HG02870 (cell line): Measurements from ENCODE around the gene OSCAR.

Source experiments
- ATAC-seq: cut with Tn5 transposase; IDR thresholded peaks from one replicate; pipeline ENCODE4 v1.9.1; 2021; ENCODE audit warnings: mild to moderate bottlenecking, moderate library complexity; ENCODE audit not compliant: unreplicated experiment

OSCAR gene

DNA sequence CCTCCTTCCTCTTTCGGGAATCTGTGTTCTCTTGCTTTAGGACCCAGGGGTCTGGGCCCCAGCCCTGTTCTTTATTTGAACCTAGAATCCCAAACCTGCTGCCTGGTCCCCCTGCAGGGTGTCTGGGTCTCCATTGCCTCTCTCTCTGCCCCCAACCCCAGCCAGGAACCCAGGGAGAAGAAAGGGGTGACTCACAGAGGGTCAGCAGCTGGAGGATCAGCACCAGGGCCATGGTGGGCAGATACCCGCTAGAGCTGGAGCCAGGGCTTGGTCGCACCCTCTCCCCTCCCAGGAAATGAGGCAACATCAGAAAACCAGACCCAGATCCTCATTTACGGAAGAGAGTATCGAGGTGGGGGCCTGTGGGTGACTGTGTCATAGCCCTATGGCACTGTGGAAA, at the start of gene OSCAR:
Gene OSCAR (minus strand): TSS at position 243 of the 400 bp plus-strand sequence. CDS start 11 bp downstream, at position 232.
- ATAC-seq = no peak

DNA sequence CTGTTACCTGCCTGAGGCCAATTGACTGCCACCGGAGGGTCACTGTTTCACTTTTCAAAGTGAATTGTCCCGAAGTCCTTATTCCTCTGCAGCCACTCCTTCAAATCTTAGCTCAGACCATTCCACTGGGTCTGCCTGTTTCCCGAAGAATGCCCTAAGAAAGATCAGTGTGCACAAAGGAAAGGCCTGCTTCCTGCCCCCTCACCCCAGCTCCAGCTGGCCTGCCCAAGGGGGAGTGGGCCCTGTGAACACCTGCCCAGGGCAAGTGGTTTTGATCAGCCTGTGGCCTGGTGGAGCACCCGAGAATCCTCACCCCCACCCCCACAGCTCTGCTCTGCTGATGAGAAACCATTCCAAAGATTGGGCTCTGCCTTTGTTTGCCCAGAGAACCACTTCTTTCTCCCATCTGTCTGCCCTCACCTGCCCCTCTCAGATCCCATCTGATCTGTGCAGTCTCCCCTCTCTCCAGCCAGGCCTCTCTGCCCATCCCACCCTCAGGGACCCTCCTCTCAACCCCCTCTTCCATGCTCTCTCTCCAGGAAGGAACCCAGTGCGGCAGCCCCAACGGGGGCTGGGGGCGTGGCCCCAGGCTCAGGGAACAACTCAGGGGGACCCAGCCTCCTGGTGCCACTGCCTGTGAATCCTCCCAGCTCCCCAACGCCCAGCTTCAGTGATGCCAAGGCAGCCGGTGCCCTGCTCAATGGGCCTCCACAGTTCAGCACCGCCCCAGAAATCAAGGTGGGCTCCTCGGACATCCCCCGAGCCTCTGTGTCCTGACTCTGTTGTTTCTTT, 48.6 kb upstream of the OSCAR start:
- ATAC-seq = no peak

DNA sequence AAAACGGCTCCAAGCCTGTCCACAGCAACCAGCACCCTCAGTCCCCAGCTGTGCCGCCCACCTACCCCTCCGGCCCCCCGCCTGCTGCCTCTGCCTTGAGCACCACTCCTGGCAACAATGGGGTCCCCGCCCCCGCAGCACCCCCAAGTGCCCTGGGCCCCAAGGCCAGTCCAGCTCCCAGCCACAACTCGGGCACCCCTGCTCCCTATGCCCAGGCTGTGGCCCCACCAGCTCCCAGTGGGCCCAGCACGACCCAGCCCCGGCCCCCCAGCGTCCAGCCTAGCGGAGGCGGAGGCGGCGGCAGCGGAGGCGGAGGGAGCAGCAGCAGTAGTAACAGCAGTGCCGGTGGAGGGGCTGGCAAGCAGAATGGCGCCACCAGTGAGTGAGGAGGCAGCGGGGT, 47.6 kb upstream of the OSCAR start:
- ATAC-seq = no peak

DNA sequence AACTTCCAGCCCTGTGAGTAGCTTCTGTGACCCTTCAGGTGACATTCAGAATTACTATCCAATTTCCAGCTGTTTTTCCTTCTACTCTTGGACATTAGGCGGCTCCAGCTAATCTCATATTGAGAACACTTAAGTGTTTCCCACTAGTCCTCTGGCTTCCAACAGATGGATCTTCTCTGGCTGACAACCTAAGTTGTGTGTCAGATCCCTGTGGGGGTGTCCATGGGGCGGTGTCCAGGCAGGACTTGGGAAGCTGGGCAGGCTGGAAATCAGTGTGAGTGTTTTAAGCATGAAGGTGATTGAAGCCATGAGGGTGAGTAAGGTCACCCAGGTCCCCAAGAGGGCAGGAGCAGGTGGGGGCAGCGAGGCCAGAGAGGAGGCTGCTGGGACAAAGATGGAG, 47.1 kb upstream of the OSCAR start:
- no peak for ATAC-seq

DNA sequence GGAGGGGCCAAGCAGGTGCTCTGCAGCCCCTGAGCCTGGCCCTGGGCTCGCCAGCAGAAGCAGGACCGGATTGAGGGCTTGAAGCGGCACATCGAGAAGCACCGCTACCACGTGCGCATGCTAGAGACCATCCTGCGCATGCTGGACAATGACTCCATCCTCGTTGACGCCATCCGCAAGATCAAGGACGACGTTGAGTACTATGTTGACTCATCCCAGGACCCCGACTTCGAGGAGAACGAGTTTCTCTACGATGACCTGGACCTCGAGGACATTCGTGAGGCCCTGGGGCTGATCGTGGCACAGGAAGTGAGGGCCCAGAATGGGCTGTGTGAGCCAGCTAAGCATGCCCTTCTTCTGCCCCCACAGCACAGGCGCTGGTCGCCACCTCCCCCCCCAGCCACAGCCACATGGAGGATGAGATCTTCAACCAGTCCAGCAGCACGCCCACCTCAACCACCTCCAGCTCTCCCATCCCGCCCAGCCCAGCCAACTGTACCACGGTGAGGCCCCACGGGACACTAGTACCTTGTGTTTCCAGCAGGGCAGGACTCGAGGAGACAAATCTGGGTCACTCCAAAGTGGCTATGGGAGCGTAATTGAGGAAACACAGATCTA, 45.0 kb upstream of the OSCAR start:
- no peak for ATAC-seq

- ATAC-seq = no peak
These were observed 41.7 kb upstream of the OSCAR start for GRCh38 chr19:54142166-54142780.

- ATAC-seq = no peak
These were observed 40.8 kb upstream of the OSCAR start for GRCh38 chr19:54141356-54141755.

- ATAC-seq = no peak
These were observed 38.1 kb upstream of the OSCAR start for GRCh38 chr19:54138489-54139256.

GRCh38 chr19:54137699-54138488, 37.3 kb upstream of the OSCAR start, which contains the start of gene CNOT3:
CNOT3 (plus strand) TSS chr19:54137762; CDS start chr19:54142979, 5,217 bp downstream.
- no peak for ATAC-seq

GRCh38 chr19:54136864-54137698, 36.5 kb upstream of the OSCAR start:
- ATAC-seq = peak; percentile 75

DNA sequence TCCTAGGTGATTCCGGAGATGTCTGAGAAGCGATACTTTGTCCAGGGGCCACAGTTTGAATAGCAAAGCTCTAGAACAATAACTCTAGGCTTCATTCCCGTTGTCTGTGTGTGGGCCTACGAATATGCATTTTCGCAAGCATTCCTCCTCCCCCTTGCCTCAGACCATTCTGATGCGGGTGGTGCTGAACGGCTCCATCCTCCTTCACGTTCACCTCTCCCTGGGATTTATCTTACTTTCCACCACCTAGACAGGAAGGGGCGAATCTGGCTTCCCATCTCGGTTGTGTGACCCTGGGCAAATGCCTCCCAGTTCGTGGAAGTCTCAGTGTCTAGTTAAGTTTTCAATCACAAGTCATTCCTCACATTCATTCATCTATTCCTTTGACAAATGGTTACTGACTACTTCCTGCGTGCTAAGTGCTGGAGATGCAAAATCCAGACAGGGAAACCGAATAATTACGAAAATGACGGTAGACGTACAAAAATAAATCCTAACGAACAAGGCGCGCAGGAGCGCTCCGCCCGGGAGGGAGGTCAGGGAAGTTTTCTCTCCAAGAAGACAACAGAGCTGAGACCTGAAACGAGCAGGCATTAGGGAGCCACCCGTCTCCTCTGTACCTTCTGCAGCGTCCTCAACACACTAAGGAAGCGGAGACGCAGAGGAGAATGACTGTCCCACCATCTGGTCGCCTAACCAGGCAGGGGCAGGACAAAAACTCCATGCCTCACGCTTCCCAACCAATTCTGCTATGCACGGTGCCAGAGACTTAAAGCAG, 35.7 kb upstream of the OSCAR start:
- no peak for ATAC-seq

DNA sequence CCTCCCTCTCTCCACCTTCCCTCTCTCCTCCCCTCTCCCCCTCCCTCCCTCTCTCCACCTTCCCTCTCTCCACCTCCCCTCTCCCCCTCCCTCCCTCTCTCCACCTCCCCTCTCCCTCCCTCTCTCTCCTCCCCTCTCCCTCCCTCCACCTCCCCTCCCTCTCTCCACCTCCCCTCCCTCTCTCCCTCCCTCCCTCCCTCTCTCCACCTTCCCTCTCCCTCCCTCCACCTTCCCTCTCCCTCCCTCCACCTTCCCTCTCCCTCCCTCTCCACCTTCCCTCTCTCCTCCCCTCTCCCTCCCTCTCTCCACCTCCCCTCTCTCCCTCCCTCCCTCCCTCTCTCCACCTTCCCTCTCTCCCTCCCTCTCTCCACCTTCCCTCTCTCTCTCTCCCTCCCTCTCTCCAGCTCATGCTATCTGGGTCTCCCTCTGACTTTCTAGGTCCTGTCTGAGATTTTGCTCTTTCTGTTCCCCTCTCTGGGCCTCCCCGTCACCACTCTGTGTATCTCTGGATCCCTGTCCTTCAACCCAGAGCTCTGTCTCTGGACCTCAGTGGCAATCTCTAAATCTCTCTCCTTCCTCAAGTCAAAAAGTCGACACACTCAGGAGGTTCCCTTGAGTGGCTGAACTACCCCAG, 33.5 kb upstream of the OSCAR start:
- ATAC-seq = no peak

DNA sequence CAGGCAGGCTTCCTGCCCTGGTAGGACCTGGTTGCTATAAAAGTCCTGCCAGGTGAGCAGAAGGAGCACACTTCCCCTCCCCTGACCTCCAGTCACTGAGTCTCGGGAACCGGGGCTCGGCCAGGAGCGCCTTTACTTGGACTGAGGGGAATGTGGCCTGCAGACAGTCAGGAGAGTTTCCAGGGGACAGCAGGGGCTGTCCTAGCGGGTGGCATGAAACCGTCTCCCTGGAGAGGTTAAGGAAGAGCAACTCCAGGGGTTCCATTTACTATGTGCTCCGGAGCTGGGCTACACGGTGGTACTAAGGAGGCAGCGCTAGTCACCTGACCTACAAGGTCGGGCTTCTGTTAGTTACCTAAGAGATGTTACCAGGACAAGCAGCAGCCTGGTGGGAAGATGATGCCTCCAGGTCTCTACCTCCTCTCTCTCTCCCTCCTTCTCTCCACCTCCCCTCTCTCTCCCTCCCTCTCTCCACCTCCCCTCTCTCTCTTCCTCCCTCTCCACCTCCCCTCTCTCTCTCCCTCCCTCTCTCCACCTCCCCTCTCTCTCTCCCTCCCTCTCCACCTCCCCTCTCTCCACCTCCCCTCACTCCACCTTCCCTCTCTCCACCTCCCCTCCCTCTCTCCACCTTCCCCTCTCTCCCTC, 32.8 kb upstream of the OSCAR start:
- no peak for ATAC-seq

GRCh38 chr19:54129617-54129996, 29.0 kb upstream of the OSCAR start:
- ATAC-seq = no peak

GRCh38 chr19:54128796-54129616, 28.4 kb upstream of the OSCAR start:
- ATAC-seq = no peak

GRCh38 chr19:54128441-54128725, 27.8 kb upstream of the OSCAR start:
- ATAC-seq = no peak
